PFSK-1 (cell line): ENCODE data around the gene TRAPPC3.

ENCODE experiments used
- POLR2AphosphoS5 ChIP-seq: IDR thresholded peaks from 2 replicates; pipeline ENCODE4 v1.6.1; 2012; ENCODE audit warnings: low read depth, mild to moderate bottlenecking, control low read depth, low read length, moderate library complexity
- SIN3A ChIP-seq: IDR thresholded peaks from 2 replicates; pipeline ENCODE4 v1.6.1; 2012; ENCODE audit warnings: mild to moderate bottlenecking, low read length, moderate library complexity, borderline replicate concordance; ENCODE audit not compliant: insufficient read depth
- TAF1 ChIP-seq: IDR thresholded peaks from 2 replicates; pipeline ENCODE4 v1.6.1; 2012; ENCODE audit warnings: low read length, control low read depth, borderline replicate concordance; ENCODE audit not compliant: insufficient read depth

DNA sequence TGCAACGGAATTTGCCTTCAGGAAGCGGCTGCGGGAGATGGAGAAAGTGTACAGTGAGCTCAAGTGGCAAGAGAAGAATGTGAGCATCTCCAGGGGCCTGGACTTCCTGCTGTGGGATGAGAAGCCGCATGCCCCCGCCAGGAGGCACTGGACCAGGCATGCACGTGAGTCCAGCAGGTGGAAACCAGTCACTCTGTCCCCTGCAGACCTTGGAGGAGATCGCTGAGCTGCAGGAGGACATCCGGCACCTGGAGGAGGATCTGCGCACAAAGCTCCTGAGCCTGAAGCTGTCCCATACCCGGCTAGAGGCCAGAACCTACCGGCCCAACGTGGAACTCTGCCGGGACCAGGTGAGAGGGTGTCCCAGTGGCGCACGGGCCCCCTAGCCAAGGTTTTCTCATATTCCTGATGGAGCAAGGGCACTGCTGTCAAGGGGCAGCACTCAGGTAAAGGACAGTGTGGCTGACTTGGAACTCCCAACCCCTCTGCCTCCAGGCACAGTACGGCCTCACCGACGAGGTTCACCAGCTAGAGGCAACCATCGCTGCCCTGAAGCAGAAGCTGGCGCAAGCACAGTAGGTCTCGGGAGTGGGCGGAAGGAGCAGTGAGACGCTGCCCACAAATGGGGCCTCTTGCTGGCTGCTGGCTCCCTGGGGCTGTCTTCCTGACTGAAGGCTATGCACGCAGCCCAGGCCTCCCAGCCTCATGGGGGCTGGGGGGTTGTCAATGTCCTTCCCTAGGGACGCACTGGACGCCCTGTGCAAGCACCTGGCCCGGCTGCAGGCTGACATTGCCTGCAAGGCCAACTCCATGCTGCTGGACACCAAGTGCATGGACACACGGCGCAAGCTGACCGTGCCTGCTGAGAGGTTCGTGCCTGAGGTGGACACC lies 61.8 kb downstream of the TRAPPC3 start:
- TF ChIP-seq SIN3A = no peak
- no peak for TF ChIP-seq POLR2AphosphoS5
- TF ChIP-seq TAF1 = no peak
